Heart left ventricle (tissue), 13 donors: ENCODE results near the gene DLD.

Experiments used
- CTCF ChIP-seq, 12 donors: fragments of 200-600 bp; sonication (generic) in 4 of 12; IDR thresholded peaks; one replicate each; pipeline versions ENCODE4 v1.5.0 to v1.8.0; 2018 to 2022; ENCODE audit warnings: antibody characterized with exemption in 12 of 12, mild to moderate bottlenecking in 5 of 12
- POLR2A ChIP-seq, 2 donors: fragments of 450-650 bp; IDR thresholded peaks; one replicate each; pipeline ENCODE4 v1.6.1; 2017; ENCODE audit warnings: antibody characterized with exemption in 2 of 2, mild to moderate bottlenecking in 2 of 2, moderate library complexity in 2 of 2
- donor health status: ischemic (EF 13 %, LVEDD 7.1; RV severe dilation, severe dysfunction).
- donor health status: DM: no; HTN: yes; CAD: no.
- donor health status: DM: no; HTN: no; CAD: no.
- donor health status: ischemic (EF 25% LVEDD 6.9; RV normal size, moderate dysfunction).
- donor health status: ischemic (EF 25% LVEDD 5.7; RV mildly dilated, moderate dysfunction).
- donor health status: ischemic (EF 35%, LVEDD 5.7; RV mildly dilated, moderate dysfunction).
- donor health status: nonischemic (EF 11% LVEDD 7.7; RV severe dilation, severe dysfunction).
- donor health status: DM: yes; HTN: yes; CAD: no.
- donor health status: PGD.
- donor health status: ischemic (EF 29% LVEDD 5.4; RV normal size, mild dysfunction).
- donor health status: nonischemic (EF 23%, LVEDD 6.1; RV moderate dilation, normal function).

- no peak for TF ChIP-seq POLR2A (IDR thresholded peaks at IDR 0.05)
- no peak for TF ChIP-seq CTCF (IDR thresholded peaks at IDR 0.05)
These were observed 76.4 kb downstream of the DLD start for GRCh38 chr7:107967420-107967819.
